ENCODE data around the gene BST1.

BST1 gene

DNA sequence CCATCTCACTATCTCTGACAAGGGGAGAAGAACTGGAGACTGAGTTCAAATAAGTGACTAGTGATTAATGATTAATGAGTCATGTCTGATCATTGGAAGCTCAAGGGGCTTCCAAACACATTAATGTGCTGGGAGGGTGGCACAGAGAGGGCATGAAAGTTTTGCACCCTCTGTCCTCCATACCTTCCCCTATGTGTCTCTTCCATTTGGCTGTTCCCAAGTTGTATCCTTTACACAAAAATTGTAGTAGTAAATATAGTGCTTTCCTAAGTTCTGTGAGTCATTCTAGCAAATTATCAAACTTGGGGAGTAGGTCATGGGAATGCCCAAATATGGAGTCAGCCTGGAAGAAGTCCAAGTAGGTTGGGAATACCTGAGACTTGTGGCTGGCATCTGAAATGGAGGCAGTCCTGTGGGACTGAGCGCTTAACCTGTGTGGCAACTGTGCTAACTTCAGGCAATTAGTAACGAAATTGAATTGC lies 25.3 kb upstream of the BST1 start:
- no peak for DNase-seq

DNA sequence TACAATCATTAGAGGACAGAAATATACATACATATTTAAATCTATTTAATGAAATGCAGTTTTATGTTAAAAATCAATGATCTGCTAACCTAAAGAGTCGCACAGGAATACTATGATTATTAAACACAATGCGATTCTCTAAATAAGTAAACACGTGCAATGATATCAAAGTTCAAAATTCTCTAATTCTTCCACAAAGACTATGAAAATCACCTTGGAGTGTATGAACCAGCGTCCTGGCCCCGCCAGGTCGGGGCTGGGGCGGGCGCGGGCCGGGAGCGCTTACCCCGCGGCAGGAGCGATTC lies 21.8 kb upstream of the BST1 start:
- no peak for DNase-seq

DNA sequence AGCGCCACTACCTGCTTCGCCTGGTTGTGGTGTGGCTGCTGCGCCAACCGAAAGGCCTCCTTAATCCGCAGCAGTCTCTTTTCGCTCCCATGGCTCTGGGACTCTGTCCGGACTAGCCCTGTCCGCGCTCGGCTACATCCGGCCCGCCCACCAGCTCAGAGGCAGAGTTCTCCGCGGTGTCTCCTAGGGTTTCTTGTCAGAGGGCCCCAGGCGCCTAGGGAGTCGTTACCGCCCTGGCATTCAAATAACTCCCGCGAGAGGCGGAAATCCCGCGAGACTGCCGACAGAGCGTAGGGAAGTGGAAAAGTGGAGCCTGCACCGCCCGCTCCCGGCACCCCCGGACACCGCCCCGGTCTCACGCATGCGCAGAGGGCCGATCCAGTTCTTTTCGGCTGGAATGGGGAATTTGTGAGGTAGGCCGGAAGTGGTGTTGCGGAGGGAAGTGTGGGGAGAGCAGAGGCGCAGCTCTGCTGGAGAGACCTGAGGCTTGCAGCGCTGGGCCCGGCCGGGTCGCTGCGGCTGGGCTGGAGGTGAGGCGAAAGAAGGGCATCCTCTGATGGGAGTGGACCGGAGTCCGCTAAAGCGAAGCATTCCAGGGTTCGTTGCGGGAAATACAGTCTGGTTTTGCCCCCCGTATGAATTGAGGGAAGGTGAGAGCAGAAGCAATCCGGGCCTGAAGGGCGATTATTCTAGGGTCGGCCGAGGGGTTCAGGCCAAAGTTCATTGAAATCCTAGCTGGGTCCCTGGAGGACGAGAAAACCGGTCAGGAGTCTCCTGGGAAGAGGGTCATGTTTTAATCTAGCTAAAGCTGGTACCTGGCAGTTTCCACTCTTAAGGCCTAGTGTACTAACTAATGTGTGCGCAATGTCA lies 21.3 kb upstream of the BST1 start, which contains the start of gene FAM200B:
Gene FAM200B, plus strand, starts transcription at position 456 of the 870 bp plus-strand sequence. CDS start 5,151 bp downstream, outside the sequence.
- DNase-seq = peak; percentile 99 to 100

DNA sequence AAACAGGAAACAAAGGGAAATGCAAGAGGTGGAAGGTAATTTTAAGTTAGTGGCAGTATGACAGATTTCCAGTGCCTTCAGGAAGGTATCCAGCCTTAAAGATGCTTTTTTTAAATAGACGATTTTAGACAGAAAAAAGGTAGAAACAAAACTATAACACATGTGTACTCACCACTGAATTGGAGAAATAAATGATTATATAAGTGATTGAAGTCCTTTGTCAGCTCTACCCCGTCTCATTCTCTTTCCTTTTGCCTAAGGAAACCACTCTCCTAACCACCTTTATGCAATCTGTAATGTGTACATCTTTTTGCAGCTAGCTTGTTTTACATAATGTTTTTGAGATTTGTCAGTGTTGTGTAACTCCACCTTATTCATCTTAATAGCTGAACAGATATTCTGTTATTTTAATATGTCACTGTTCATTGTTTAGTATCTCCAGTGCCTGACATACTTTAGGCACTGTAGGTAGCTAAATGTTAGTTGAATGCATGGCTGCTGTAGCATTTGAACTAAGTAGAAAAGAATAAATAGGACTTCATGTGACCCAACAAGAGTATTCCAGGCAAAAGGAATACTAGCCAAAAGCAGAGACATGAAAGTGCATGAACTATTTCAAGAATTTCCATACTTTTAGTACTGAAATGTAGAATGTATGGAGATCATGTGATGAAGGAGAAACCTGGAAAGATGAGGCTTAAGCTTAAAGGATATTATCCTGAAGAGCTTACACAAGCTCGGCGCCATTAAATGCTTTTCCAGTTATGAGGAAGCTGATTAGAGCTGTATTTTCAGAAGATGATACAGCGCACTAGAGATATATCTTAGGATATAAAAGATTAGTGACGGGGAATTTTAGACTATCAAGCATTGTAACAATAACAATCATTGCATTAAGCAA lies 20.4 kb upstream of the BST1 start:
- no peak for DNase-seq

DNA sequence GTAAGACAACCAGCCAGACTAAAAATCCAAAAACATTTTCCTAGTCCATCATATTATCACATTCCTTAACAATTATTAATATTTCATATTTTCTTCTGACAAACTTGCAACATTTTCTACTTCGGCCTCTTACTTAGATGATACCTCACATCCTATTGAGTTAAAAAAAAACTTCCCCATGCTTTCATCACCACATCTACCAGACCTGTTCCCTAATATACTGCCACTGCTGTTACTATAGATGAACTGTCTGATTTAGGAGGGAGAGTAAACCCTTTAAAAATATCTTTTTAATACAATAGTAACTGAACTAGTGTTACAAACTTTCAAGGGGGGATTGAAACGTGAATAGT lies 19.7 kb upstream of the BST1 start:
- DNase-seq = no peak

DNA sequence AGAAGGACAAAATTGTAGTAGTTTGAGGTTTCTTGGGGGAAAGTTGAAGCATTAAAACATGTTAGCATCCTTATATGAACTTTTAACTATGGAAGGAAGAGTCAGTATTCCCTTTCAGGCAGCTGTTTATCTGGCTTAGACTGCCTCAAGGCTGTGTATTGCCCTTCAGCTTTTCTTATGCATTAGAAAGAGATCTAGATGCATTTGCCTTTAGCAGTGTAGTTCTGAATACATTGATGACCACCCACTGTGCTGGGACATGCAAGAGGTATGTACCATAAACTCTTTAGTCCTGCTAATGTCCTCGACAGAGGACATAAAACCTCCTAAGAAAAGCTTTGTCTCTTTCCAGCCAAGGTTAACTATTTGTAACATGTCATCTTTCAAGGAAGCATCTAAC lies 18.4 kb upstream of the BST1 start:
- DNase-seq = no peak

DNA sequence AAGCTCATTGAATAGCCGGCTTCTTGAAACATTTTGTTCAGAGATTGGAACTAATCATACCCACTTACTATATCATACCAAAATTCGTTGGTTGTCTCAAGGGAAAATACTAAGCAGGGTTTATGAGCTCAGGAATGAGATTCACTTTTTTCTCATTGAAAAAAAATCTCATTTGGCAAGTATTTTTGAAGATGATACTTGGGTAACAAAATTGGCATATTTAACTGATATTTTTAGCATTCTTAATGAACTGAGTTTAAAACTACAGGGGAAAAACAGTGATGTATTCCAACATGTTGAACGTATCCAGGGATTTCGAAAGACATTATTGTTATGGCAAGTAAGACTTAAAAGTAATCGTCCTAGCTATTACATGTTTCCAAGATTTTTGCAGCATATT lies 14.8 kb upstream of the BST1 start:
- DNase-seq = no peak

DNA sequence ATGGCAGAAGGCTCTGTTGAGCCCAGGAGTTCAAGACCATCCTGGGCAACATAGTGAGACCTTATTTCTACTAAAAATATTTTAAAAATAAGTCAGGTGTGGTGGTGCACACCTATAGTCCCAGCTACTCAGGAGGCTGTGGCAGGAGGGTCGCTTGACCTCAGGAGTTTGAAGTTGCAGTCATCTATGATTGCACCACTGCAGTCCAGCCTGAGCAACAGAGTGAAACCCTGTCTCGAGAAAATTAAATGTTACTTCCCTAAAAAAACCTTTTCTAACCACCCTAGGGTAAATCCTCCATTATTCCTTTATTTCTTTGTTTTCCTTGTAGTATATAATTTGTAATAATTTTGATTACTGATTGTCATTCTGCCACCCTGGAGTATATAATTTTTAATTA lies 13.3 kb upstream of the BST1 start:
- DNase-seq = no peak

DNA sequence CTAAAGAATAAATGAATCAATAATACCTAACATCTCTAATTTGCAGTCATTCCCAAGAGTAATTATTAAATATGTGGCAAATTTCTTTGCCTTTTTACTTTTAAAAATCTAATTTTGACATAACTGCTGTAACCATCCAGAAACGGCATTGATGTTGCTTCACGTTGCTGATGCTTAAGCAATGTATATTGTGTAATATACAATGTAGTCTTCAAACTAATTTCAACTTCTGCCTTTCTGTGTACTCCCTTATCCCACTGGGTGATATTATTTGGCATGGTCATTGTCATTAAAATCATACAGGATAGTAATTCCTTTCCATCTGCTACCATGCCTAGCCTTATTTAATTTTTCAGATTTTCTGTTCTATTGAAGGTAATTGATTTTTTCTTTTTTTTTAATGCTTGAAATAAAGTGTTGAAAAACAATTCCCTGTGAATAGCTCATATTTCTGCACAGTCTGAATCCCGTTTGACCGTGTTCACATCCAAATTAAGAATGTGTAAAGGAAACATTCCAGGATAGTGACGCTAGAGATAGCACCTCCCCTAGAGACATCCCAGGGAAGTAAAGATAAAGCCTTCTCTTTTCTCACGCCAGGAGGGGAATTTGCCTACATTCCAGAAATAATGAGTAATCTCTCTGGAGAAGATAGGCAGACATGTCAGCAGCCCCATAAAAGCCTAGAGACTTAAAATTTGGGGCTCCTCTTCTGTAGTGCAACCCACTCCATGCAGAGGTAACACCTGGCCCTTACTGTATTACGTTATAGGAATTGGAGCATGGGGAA lies 12.7 kb upstream of the BST1 start:
- DNase-seq = no peak

DNA sequence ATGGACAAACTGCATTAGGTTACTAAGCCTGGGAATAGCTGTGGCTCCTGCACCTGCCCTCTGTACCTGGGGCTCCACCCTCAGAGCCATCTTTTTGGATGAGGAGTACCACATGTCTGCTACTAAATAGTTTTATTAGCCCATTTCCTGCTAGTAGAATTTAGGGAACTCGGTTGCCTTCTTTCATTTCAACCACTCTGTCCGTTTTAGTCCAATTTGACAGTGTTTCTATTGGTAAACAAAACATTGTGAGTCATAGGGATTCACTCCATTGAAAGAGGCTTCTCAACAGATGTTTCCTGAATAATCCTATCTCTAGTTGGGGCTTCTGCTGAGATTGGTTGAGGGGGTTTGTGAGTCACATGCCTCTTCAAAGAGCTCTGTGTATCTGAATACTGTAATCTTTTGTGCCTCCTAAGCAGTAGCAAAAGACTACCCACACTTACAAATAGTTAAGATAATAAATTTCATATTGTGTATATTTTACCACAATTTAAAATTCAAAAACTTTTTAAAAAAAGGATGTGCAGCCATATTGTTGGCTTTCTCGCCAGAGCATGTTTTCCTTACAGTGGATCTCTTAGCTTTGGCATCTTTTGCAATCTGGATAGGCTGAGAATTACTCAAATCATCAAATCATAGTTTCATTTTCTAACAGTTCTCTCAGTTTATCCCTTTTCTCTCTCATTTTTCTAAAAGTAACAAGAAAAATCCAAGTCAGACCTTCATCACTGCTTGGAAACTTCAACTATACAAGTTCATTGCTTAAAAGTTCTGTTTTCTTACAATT lies 11.3 kb upstream of the BST1 start:
- DNase-seq = no peak

DNA sequence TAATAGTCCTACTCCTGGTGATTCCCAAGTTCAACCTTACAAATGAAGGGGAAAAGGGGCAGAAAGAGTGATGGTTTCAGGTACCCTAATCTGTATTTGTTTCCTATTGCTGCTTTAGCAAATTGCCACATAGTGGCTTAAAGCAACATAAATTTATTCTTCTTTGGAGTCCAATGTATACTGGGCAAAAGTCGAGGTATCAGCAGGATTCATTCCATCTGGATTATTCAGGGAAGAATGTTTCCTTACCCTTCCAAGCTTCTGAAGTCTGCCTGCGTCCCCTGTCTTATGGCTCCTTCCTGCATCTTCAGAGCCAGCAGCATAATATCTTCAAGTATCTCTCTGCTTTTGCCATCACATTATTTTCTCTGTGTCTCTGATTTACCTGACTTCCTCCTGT lies 10.3 kb upstream of the BST1 start:
- no peak for DNase-seq

DNA sequence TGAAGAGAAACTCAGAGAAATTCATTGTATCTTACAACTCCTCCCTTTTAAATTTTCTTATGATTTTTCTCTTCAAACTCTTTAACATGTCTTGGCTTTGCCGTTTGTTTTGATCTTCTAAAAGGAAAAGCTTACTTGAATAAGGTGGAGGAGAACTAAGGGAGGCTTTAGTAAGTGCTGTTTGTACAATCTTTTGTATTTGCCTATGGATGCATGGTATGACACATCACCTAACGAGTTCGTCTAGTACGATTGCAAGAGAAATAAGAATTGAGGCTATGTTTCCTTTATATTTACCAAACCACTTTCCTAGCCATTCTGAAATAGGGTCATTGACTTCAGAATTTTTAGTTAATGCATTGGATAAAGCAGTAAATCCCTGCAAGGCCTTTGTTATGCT lies 8.4 kb upstream of the BST1 start:
- no peak for DNase-seq

DNA sequence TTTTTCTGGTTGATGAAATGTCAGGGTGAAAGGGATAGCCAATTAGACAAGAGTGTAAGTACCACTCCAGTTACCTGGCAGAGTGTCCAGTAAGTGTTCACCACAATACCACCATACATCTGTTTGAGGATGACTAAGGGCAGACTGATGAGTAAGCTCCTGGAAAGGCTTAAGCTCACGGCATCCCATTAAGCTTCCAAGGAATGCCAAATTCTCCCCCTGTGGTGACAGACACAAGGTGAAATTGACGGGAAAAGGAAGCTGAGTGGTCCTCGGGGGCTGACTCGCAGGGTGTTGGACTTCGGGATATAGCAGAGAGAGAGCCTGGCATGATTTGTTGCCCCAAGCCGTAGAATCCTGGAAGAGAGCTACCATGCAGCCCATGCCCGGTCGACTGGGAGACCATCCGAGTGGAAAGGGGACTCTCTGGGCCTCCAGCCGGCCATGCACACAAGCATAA lies 7.6 kb upstream of the BST1 start:
- DNase-seq = no peak

DNA sequence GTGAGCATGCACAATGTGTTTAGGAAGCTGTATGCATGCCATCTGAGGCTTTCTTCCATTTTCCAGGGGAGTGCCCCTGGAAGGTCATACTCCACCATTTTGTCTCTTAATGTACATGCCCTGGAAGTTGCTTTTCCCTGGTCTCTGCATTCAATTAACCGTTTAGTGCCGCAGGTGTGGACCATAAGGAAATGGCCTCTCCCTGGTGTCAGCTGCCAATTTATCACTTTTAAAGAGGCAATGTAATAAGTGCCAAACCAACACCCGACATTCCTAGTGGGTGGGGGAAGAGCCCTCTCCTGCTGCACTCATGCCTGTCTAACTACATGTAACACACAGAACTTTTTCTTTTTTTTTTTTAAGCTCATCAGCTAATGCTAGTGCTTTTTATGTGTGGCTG lies 7.1 kb upstream of the BST1 start:
- no peak for DNase-seq

DNA sequence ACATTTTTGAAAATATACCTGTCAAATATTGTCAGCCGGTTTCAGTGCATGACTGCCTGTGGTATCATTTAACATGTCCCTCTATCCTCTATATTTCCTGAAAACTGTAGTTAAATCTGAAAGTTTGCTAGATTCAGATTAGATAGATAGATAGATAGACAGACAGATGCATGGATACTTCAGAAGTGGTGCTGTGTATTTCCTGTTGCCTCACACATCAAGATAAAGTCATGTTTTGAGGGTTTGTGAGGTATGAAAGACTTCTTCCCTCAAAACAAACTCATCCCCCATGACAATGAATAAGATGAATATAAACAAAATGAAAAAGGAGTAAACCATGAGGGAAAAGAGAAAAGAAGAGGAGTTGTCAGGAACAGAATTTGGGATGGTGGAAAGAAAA lies 6.0 kb upstream of the BST1 start:
- no peak for DNase-seq

DNA sequence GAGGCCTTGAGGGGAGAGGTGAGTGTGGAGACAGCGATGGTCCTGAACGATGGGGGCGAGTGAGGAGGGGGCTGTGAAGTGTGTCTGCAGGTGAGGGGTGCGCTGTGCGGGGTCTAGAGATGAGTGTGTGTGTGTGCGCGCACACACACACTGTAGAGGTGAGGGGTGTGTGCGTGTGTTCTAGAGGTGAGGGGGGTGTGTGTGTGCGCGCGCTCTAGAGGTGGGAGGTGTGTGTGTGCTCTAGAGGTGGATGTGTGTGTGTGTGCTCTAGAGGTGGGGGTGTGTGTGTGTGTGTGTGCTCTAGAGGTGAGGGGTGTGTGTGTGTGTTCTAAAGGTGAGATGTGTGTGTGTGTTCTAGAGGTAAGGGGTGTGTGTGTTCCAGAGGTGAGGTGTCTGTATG lies 574 bp downstream of the BST1 start:
- DNase-seq = no peak

DNA sequence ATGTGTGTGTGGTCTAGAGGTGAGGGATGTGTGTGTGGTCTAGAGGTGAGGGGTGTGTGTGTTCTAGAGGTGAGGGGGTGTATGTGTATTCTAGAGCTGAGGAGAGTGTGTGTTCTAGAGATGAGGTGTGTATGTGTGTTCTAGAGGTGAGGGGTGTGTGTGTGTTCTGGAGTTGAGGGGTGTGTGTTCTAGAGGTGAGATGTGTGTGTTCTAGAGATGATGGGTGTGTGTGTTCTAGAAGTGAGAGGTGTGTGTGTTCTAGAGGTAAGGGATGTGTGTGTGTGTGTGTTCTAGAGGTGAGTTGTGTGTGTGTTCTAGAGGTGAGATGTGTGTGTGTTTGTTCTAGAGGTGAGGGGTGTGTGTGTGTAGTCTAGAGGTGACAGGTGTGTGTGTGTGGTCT lies 1.3 kb downstream of the BST1 start:
- no peak for DNase-seq

DNA sequence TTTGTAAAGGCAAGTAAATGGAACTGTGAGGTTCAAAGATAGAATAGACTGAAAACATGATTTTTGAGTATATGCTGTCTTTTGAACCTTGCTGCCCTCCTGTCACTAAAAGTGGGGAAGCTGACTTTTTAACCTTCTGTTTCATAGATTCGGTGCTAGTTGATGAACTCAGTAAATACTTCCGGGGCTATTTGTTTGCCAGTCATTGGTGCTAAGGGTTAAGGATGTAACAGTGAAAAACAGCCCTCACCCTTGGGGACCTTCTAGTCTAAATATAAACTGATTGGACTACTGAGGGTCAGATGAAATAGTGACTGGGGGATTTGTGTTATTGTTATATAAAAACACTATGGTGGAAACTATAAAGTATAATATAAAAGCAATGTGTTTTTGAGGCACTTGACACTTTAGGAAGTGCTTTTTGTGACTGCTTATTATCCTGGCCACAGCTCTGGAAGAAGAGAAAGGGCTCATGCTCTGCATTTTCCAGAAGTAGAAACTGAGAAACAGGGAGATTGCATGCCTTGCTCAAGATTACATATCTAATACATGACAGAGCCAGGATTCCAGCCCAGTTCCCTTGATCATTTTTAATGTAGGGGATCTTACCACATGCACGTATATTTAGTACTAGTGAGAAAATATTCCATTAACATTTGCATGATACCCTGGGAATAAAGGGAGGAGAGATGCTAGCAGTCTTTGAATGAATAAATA lies 3.9 kb downstream of the BST1 start:
- no peak for DNase-seq

DNA sequence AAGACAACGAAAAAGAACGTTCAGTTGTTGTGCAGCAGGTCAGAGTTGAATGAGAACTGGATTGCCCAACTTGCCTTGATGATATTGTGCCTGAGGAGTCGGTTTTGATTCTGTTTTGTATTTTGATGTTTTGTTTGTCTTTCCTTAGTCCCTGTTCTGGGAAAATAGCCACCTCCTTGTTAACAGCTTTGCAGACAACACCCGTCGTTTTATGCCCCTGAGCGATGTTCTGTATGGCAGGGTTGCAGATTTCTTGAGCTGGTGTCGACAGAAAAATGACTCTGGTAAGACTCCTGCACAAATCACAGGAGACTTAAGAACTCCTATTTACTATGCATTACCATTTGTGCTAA lies 4.5 kb downstream of the BST1 start:
- no peak for DNase-seq

DNA sequence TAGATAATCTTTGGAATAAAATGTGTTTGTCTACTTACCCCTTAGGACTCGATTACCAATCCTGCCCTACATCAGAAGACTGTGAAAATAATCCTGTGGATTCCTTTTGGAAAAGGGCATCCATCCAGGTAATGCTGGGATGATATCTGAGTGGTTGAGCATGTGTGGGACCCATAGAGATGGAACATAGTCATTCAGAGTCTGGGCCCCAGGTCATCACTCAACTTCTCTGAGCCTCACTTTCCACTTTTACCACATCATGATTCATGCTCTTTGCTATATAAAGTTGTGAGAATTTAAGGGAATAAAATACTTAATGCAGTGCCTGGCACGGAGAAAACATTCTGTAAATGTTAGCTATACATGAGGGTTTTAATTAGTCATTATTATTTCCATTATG lies 8.9 kb downstream of the BST1 start:
- DNase-seq = no peak

DNA sequence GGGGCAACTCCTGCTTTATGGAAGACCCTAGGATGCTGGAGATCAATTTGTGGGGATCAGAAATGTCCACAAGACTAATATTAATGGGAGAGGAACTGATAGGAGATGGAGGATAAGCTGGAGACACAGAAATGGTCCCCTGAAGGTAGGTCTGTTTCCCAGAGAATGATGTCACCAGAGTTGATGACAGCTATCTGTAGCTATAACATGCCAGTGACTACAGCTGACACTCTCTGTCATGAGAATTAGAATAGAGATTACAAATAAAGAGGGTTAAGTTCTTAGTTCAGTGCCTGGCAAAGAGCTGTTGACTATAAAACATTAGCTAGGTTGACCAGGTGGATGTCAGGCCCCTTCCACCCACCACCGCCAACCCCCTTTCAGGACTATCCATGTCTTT lies 9.3 kb downstream of the BST1 start:
- no peak for DNase-seq

DNA sequence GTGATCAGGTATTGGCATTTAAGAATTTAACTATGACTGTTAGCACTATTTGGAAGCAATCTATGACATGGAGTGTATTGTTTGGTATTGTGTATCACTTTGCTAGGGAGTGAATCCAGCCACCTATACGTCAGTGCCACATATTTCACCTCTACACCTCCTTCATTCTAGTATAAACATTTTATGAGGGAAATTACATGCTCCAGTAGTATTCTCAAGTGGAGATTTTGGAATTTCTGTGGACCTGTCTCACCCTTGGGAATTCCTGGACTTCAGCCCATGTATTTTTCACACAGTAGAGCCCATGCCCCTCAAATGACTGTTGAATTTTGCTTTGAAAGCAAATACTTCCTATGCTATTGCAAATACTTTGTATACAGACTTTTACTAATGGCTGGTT lies 11.3 kb downstream of the BST1 start:
- DNase-seq = no peak
